HG03442 (cell line): ENCODE data around the gene CNN2.

ENCODE experiments used
- ATAC-seq: cut with Tn5 transposase; IDR thresholded peaks from one replicate; pipeline ENCODE4 v1.9.1; 2021; ENCODE audit warnings: mild to moderate bottlenecking, moderate library complexity; ENCODE audit not compliant: unreplicated experiment

CNN2 gene

DNA sequence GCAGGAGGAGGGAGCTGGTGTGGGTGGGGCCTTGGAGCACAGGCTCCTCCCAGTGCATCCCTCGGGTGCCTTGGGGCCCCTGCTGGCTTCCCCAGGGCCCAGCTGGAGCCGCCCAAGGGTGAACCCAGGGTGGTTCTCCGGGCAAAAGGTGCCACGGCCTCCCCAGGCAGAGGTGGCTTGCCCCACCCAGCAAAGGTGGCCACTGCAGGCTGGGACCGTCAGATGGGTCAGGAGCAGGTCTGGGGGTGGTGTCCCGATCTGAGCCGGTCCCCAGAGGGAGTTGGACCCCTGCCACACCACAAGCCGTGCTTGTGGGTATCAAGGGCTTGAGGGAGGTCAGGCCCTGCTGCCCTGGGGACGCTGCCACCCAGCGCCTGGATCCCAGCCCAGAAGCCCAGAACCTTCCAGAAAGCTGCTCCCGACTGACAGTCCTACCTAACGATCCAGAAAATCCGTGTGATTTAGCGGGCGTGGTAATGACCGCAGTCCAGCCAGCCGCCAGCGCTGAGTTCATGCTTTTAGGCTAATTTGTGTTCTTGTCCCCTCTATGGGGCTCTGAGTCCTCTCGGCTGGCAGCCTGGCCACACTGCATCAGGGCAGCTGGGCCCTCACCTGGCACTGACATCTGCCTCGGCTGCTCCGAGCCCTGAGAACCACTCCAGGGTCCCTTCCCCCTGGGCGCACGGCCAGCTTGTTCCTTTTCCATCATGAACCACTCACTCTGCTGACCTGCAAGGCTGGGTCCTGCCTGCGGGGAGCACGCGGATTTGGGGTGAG lies 31.2 kb upstream of the CNN2 start:
- no peak for ATAC-seq

DNA sequence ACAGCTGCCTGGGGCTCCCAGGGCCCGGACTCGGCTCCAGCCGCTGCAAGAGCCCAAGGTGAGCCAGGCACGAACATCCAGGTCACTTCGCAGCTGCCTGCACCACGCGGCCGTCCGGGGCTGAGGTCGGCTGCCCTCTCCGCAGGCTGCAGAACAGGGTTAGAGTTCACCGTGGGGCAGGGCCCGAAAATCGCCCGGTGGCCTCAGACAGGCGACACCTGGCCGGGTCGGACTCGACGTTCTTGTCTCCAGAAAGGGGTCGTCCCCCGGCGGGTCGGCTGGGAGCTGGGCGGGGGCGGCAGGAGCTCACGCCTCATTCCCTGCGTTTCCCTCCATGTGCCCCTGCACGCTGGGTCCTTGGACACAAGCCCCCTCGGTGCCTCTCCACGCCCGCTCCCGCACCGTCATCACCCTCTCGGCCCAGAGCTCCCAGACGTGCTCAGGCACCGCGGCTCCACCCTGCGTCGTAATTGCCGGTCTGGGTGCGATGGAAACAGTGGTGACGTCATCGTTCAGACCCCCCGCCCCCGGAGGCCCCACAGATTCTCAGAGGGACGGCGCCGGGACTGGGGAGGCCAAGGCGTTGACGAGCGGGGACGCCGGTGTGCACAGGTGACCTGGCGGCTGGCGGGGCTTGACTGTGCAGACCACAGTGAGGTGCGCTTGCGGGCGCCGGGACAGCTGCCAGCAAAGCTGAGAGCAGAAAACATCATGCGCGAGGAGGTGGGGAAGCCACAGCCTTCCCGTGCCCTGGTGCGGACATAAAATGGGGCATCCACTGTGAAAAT lies 30.2 kb upstream of the CNN2 start:
- ATAC-seq, result no peak

DNA sequence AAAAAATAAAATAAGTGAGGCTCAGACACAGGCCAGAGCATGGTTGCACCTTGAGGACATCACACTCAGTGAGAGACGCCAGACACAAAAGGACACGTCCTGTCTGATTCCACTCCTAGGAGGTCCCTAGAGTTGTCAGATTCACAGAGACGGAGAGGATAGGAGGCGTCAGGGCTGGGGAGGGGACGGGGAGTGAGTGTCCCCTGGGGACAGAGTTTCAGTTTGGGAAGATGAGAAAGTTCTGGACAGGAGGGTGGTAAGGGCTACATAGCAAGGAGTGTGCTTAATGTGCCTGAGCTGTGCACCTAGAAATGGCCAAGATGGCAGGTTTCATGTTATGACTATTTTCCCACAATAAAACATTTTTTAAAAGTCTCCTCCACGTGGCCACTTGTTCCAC lies 28.3 kb upstream of the CNN2 start:
- no peak for ATAC-seq

DNA sequence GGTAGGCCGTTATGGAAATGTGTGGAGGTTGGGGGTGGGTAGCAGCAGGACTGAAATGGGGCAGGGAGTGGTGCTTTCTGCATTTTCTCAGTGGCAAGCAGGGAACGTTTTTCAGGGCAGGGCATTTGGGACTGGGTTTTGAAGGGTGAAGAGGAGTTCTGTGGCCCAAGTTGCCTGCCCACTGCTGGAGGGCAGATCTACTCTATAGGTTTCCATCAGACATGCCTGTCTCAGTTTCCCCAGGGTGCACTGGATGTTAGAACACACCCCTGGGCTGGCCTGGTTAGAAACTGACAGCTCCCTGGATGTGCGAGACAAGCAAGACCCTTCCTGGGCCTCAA lies 27.1 kb upstream of the CNN2 start:
- ATAC-seq, result no peak

DNA sequence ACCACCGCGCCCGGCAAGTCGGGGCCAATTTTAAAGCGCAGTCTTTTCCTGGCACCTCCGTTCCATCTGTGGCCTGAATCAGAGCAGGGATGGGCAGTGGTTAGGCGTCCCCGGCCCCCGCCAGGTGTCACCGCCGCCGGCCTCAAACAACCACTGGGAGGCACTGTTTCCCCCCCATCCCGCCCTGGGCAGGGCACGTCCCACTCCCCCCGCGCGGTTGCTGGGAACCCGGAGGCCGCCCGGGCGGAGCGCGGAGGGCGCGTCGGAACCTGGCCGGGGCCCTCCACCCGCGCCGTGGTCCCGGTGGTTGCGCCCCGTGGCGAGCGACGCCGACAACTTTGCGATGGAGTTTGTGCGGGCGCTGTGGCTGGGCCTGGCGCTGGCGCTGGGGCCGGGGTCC lies 26.3 kb upstream of the CNN2 start, which contains the start of gene GRIN3B:
Gene GRIN3B (plus strand): TSS at position 325 of the 400 bp plus-strand sequence. CDS start 19 bp downstream, at position 344.
- ATAC-seq, result no peak

DNA sequence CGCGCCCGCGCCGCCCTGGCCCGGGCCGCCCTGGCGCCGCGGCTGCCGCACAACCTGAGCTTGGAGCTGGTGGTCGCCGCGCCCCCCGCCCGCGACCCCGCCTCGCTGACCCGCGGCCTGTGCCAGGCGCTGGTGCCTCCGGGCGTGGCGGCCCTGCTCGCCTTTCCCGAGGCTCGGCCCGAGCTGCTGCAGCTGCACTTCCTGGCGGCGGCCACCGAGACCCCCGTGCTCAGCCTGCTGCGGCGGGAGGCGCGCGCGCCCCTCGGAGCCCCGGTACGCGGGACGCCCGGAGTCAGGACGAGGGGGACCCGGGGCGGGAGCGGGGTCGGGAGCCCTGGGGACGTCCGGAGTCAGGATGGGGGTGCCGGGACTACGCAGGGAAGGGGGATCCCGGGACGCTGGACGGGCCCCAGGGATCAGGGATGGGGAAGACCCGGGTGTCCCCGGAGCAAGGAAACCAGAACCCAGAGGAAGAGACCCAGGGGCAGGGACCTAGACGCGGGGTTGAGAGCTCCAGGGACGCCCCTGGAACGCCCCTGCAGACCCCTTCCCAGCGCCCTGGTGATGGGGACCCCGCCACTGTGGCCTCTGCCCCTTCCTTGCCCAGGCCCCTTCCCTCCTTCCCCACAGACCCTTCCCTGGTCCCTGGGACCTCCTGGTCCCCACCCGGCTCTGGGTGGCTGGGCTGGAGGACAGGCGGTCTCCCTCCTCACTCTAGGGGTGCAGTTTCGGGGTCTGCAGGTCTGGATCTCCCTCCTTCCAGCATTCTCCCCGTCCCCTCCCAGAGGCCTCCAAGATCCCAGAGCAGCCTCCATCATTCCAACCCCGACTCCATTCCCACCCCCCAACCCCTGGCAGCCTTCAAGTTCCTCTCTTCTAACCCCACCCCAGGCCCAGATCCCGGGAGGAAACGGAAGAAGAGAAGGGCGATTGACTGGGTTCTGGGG lies 25.5 kb upstream of the CNN2 start:
- ATAC-seq, result no peak

DNA sequence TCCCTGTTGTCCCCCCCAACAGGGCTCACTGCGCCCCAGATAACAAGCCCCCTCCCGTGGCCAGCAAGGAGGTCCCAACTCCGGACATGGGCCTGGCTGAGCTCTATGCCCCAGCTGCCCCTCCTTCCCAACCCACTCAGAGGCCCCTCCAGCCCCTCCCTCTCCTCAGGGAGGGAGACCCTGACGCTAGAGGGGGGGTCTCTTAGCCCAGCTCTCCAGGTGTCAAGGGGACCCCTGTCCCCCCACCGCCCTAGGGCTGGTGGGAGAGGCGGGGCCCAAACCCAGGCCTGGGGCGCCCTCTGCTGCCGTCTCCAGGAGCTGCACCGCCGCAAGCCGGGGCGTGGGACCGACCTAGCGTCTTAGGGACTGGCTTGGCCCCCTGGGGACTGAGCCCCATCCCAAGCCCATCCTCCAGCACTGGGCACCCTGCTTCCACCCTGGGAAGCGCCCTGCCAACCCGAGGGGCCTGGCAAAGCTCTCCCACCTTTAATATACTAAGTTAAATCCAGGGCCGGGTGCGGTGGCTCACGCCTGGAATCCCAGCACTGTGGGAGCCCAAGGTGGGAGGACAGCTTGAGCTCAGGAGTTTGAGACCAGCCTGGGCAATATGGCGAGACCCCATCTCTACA lies 24.8 kb upstream of the CNN2 start:
- peak; percentile 39 for ATAC-seq

DNA sequence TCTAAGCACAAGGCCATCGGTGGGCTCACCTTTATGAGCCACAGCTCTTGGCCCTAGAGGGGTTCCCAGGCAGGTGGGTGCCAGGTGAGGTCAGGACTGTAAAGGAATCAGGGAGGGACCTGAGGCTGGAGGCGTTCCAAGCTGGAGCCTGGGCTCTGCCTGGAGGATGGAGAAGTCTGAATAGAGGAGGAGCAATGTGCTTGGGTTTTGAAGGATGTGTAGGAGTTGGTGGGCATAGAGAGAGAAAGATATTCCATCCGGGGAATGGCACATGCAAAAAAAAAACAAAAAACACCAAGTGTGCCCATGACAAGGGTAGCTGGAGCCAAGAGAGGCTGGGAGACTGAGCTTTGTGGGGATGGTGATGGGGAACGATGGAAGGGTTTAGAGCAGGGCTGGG lies 23.8 kb upstream of the CNN2 start:
- ATAC-seq, result no peak

DNA sequence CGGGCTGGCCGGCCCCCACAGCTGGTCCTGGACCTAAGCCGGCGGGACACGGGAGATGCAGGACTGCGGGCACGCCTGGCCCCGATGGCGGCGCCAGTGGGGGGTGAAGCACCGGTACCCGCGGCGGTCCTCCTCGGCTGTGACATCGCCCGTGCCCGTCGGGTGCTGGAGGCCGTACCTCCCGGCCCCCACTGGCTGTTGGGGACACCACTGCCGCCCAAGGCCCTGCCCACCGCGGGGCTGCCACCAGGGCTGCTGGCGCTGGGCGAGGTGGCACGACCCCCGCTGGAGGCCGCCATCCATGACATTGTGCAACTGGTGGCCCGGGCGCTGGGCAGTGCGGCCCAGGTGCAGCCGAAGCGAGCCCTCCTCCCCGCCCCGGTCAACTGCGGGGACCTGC lies 23.1 kb upstream of the CNN2 start:
- ATAC-seq, result no peak

DNA sequence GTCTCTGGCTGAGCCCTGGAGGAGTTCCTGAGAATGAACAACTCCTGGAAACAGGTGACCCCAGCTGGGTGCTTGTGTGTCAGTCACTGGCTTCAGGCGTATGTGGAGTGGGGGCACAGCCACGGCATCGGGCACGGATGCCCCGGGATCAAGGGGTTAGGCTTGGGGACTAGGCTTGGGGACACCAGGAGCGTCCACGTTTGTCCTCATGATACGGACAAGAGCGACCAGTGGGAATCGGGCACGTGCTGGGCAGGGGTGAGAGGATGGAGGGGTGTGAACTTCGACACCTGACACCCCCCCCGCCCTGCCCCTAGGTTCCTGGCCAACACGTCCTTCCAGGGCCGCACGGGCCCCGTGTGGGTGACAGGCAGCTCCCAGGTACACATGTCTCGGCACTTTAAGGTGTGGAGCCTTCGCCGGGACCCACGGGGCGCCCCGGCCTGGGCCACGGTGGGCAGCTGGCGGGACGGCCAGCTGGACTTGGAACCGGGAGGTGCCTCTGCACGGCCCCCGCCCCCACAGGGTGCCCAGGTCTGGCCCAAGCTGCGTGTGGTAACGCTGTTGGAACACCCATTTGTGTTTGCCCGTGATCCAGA lies 22.1 kb upstream of the CNN2 start:
- ATAC-seq, result no peak

DNA sequence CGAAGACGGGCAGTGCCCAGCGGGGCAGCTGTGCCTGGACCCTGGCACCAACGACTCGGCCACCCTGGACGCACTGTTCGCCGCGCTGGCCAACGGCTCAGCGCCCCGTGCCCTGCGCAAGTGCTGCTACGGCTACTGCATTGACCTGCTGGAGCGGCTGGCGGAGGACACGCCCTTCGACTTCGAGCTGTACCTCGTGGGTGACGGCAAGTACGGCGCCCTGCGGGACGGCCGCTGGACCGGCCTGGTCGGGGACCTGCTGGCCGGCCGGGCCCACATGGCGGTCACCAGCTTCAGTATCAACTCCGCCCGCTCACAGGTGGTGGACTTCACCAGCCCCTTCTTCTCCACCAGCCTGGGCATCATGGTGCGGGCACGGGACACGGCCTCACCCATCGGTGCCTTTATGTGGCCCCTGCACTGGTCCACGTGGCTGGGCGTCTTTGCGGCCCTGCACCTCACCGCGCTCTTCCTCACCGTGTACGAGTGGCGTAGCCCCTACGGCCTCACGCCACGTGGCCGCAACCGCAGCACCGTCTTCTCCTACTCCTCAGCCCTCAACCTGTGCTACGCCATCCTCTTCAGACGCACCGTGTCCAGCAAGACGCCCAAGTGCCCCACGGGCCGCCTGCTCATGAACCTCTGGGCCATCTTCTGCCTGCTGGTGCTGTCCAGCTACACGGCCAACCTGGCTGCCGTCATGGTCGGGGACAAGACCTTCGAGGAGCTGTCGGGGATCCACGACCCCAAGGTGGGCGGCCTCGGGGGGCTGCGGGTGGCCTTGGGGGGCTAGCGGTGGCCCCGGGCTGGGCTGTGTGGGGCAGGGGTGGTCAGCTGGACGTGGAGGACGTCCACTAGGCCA lies 21.4 kb upstream of the CNN2 start:
- no peak for ATAC-seq

DNA sequence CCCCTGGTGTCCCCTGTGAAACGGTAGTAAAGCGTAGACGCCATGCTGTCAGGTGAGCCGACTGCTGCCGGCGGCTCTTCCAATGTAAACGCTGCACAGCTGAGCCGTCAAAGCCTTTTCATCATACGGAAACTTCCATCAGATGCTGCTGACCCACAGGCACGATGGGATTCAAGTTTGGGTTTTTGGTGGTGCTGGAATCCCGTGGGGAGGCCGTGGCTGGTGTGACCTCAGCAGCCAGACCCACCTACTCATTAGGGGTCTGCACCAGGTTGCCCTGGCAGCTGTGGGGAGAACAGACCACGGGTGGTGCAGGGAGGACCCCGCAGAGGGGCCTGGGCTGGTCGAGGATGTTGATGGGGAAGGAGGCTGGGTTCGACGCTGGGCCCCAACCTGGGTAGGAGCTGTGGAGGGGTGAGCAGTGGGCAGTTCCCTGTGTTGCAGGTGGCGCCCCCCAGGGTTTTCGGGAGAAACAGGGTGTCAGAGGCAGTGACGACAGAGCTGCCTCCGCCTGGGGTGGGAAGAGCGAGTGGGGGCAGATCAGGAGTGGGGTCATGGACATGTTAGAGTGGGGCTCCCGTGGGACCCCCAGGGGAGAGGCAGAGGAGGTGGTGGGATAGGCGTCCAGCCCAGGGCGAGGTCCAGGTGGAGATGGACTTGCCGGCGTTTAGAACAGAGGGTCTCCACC lies 19.6 kb upstream of the CNN2 start:
- ATAC-seq, result no peak

DNA sequence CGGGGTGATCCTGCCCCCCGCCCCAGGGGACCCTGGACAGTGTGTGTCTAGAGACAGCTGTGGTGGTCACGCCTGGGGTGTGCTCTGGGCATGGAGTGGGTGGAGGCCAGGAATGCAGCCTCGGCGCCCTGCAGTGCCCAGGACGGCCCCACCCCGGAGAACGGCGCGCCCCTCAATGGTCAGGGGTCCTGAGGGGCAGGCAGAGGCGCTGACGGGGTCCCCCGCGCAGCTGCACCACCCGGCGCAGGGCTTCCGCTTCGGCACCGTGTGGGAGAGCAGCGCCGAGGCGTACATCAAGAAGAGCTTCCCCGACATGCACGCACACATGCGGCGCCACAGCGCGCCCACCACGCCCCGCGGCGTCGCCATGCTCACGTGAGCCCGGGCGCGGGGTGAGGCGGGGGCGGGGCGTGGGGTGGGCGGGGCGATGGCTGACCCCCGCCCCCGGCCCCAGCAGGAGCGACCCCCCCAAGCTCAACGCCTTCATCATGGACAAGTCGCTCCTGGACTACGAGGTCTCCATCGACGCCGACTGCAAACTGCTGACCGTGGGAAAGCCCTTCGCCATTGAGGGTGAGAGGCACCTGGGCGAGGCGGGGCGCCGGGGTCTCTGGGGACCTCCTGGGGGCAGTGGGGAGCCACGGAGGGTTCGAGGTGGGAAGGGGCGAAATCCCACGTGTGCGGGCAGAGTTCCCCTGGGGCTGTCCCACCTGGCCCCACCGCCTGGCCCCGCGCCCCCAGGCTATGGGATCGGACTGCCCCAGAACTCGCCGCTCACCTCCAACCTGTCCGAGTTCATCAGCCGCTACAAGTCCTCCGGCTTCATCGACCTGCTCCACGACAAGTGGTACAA lies 18.8 kb upstream of the CNN2 start:
- no peak for ATAC-seq

DNA sequence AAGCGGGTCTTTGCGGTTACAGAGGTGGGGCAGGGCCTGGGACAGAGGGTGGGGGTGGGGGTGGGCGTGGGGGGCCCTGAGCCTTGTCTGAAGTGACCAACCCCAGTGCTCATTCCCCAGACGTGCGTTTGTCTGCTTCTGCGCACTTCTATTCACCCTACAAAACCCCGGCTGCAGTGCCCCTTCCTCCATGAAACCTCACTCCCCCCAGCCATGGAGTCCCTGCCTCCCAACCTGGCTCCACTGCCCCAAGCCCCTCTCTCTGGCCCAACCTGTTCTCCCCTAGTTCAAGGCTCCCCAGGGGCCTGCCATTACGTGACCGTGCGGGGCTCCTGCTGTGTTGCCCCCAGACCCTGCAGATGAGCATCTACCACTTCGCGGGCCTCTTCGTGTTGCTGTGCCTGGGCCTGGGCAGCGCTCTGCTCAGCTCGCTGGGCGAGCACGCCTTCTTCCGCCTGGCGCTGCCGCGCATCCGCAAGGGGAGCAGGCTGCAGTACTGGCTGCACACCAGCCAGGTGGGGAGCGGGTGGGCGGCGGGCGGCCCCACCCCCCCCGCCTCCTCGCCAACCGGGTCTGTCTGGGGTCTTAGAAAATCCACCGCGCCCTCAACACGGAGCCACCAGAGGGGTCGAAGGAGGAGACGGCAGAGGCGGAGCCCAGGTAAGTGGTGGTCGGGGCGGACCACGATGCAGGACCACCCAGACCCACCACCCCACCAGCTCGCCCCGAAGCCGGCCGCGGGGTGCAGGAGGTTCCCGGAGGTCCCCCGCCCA lies 18.0 kb upstream of the CNN2 start:
- ATAC-seq, result no peak

DNA sequence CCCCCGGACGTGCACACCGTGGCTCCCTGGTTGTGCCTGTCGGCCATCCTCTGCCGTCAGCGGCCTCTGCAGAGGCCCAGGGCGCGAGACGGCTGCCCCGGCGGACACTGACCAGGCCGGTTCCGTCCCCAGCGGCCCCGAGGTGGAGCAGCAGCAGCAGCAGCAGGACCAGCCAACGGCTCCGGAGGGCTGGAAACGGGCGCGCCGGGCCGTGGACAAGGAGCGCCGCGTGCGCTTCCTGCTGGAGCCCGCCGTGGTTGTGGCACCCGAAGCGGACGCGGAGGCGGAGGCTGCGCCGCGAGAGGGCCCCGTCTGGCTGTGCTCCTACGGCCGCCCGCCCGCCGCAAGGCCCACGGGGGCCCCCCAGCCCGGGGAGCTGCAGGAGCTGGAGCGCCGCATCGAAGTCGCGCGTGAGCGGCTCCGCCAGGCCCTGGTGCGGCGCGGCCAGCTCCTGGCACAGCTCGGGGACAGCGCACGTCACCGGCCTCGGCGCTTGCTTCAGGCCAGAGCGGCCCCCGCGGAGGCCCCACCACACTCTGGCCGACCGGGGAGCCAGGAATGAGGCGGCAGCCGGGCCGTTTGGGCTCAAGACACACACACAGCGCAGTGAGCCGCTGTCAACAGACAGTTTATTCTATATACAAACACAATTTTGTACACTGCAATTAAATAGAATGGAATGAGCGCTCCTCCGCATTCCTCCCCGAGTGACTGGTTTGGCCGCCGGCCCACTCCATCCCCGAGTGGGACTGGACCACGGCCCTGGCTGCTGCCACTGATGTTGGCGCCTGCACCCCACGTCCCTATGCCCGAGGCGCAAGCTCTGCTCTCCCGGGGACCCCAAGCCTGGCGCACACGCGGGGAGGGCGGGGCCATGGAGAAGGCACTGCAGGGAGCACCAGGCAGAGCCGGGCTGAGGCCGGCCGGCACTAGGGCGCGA lies 17.1 kb upstream of the CNN2 start:
- no peak for ATAC-seq

DNA sequence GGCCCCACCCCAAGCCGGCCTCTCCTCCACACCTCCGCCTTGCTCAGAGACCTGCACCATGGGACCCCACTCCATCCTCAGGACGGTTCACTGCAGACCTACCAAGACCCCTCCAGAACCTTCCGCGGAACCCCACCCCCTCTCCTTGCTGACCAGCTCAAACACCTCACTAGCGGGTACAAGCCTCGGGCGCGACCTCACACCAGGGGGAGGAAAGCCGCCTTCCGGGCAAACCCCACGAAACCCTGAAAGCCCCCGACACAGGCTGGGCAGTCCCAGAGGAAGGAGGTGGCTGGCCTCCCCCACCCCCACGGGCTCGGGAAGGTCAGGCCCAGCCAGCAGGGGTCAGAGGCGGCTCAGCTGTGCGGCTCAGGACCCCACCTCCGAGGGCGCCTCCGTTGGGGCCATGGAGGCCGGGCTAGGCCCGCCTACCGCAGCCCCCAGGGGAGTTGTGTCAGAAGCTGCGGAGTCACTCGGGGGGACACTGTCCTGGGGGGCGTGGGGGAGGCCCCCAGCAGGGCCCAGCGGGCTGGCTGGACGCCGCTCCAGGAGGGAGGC lies 16.3 kb upstream of the CNN2 start:
- ATAC-seq, result no peak
